ENCODE data around the gene COL11A2. TPM values are rescaled to one million over a fixed set of nuclear protein-coding genes. Genes with fewer than 3 reads are reported as not detected.
"Not testable (repeated sequence)": the region's sequence is repeated elsewhere in the genome, so short reads cannot be mapped to it uniquely, and the experiment has no call there.

COL11A2 gene
- total and polyA plus RNA-seq, 4 donors, result 0.13 to 3.6 (median 1.6) TPM

DNA sequence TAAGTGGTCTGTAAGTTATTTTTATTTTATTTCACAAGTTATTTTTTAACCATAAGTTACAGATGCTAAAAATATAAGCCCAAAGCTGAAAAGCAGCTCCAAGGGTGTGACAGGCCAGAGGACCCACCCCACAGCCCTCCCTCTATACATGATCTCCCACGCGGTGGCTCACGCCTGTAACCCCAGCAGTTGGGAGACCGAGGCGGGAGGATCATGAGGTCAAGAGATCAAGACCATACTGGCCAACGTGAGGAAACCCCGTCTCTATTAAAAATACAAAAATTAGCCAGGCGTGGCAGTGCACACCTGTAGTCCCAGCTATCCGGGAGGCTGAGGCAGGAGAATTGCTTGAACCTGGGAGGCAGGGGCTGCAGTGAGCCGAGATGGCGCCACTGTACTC lies 32.2 kb downstream of the COL11A2 start:
- H3K9me3 ChIP-seq (ENCODE audit: control insufficient read depth, low read length), result no peaks in the 10 kb centered on the region
- H3K27me3 ChIP-seq (ENCODE audit: control insufficient read depth in 1 of 2, insufficient read depth in 2 of 2, low read length in 1 of 2), result no peaks in the 10 kb centered on the region
- 88 to 91% methylated on average over 11 of the region's 11 CpGs for WGBS, 2 donors
- ATAC-seq (ENCODE audit: low FRiP score), result no peak
- H3K27ac ChIP-seq (ENCODE audit: low read depth in 1 of 2, low read length in 2 of 2), result no peak overlapping the region
- DNase-seq, result no peak
- no peak overlapping the region for H3K4me3 ChIP-seq (ENCODE audit: low read length in 2 of 2)
- H3K4me1 ChIP-seq (ENCODE audit: control insufficient read depth in 1 of 2, insufficient read depth in 2 of 2, low read length in 2 of 2), result no peaks in the 10 kb centered on the region
- intact Hi-C loops (cut with DNase I), result loop anchor here (2.0 to 5.0 kb wide), 3 partner anchors 37 to 89 kb away; no protein-coding TSS in a partner anchor
- H3K36me3 ChIP-seq (ENCODE audit: control insufficient read depth in 1 of 2, insufficient read depth in 2 of 2, low read length in 1 of 2), result no peaks in the 10 kb centered on the region

DNA sequence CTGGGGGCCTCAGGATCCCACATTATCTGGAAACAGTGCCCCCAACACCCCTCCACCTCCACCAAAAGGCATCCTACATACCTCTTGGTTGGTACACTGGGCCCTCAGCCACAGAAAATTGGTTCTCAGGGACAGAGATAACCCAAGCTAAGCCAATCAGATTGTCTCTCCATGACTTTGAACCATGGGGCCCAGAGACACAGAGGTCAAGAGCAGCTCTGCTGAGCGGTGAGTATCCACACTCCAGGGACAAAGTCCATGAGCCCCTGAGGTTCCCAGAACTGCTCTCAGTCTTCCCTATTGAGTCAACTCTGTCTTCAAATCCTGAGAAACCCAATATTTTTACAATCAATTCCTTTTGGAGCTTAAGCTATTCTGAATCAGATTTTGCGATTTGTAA lies 35.3 kb downstream of the COL11A2 start:
- Histone ChIP-seq H3K27ac (ENCODE audit: low read depth in 1 of 2, low read length in 2 of 2) (no peak overlapping the region), H3K27me3 (ENCODE audit: control insufficient read depth in 1 of 2, insufficient read depth in 2 of 2, low read length in 1 of 2) (no peaks in the 10 kb centered on the region), H3K36me3 (ENCODE audit: control insufficient read depth in 1 of 2, insufficient read depth in 2 of 2, low read length in 1 of 2) (no peaks in the 10 kb centered on the region), H3K4me3 (ENCODE audit: low read length in 2 of 2) (no peak overlapping the region), H3K4me1 (ENCODE audit: control insufficient read depth in 1 of 2, insufficient read depth in 2 of 2, low read length in 2 of 2) (no peaks in the 10 kb centered on the region), H3K9me3 (ENCODE audit: control insufficient read depth, low read length) (no peaks in the 10 kb centered on the region)
- DNase-seq, result no peak
- no peak for ATAC-seq (ENCODE audit: low FRiP score)
- WGBS, 2 donors, result 93 to 94% methylated on average over 2 of the region's 2 CpGs
- intact Hi-C loops (cut with DNase I), result no loop called here

DNA sequence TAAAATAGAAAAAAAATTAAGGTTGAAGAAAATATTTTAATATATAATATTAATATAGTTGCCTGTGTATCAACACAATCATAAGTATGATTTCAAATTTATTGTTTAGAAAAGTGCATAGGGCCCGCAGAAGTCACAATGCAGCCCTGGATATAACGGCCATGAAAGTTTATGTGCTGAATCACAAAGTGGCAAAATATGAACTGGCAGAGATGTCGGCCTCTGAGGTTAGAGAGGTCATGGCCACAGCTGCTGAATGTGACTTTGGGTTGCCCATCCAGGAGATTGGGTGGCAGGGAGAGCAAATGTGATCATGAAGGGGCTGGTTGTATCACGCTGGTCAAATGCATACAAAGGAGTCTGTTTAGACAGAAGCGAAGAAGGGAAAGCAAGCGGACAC lies 35.7 kb downstream of the COL11A2 start:
- H3K9me3 ChIP-seq (ENCODE audit: control insufficient read depth, low read length), result no peaks in the 10 kb centered on the region
- no peak overlapping the region for H3K27ac ChIP-seq (ENCODE audit: low read depth in 1 of 2, low read length in 2 of 2)
- WGBS, 2 donors, result 84 to 87% methylated on average over 6 of the region's 6 CpGs
- no peak overlapping the region for H3K4me3 ChIP-seq (ENCODE audit: low read length in 2 of 2)
- no peaks in the 10 kb centered on the region for H3K4me1 ChIP-seq (ENCODE audit: control insufficient read depth in 1 of 2, insufficient read depth in 2 of 2, low read length in 2 of 2)
- ATAC-seq (ENCODE audit: low FRiP score) (no peak), DNase-seq (no peak)
- intact Hi-C loops (cut with DNase I), result no loop called here
- H3K36me3 ChIP-seq (ENCODE audit: control insufficient read depth in 1 of 2, insufficient read depth in 2 of 2, low read length in 1 of 2), result no peaks in the 10 kb centered on the region
- no peaks in the 10 kb centered on the region for H3K27me3 ChIP-seq (ENCODE audit: control insufficient read depth in 1 of 2, insufficient read depth in 2 of 2, low read length in 1 of 2)

DNA sequence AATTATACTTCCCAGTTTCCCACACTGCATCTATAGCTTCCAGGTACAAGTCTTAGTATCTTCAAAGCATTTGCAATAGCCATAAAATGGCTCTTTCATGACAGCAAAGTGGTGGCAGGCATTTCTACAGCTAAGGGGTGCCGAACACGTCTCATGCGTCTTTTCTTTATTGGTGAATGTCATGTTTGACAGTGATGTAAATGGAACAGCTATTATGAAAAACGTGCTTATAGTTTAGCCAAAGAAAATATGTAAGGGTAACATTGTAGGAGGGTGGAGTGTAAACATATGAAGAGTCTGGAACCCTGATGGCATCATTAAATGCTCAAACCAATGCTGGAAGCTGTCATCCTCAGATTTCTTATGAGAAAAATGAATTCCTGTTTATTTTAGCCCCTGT lies 37.9 kb downstream of the COL11A2 start:
- Histone ChIP-seq H3K27me3 (ENCODE audit: control insufficient read depth in 1 of 2, insufficient read depth in 2 of 2, low read length in 1 of 2) (no peaks in the 10 kb centered on the region), H3K36me3 (ENCODE audit: control insufficient read depth in 1 of 2, insufficient read depth in 2 of 2, low read length in 1 of 2) (no peaks in the 10 kb centered on the region), H3K4me1 (ENCODE audit: control insufficient read depth in 1 of 2, insufficient read depth in 2 of 2, low read length in 2 of 2) (no peaks in the 10 kb centered on the region), H3K9me3 (ENCODE audit: control insufficient read depth, low read length) (no peaks in the 10 kb centered on the region), H3K27ac (ENCODE audit: low read depth in 1 of 2, low read length in 2 of 2) (no peak overlapping the region), H3K4me3 (ENCODE audit: low read length in 2 of 2) (no peak overlapping the region)
- DNase-seq, result no peak
- ATAC-seq (ENCODE audit: low FRiP score), result no peak
- WGBS, 2 donors, result 40 to 42% methylated on average over 4 of the region's 4 CpGs
- intact Hi-C loops (cut with DNase I), result no loop called here

DNA sequence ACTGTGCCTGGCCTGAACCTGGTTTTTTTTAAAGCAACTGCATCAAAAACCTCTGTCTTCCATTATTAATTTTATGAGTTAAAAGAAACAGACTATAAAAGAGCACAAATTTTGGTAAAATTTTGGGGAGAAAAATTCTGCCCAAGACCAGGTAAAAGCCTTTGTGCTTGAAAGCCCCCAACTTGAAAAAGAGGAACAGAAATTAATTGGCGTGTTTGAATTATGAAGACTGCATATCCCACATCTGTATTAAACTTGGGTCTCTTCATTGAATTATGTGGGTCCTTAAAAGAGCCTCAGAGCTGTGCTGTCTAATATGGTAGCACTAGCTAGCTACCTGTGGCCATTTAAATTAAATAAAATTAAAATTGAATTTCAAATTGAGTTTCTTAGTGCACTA lies 41.2 kb downstream of the COL11A2 start:
- no peak overlapping the region for H3K4me3 ChIP-seq (ENCODE audit: low read length in 2 of 2)
- 86 to 95% methylated on average over 1 of the region's 1 CpG for WGBS, 2 donors

DNA sequence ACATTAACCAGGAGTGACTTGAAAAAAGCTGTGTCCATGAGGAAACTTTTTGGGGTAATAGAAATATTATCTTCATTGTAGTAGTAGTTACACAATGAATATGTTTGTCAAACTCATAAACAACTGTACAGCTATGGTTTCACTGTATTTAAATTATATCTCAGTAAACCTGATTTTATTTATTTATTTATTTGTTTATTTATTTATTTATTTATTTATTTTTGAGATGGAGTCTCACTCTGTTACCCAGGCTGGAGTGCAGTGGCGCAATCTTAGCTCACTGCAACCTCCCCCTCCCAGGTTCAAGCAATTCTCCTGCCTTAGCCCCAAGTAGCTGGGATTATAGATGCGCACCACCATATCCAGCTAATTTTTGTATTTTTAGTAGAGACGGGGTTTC lies 41.7 kb downstream of the COL11A2 start:
- H3K4me1 ChIP-seq (ENCODE audit: control insufficient read depth in 1 of 2, insufficient read depth in 2 of 2, low read length in 2 of 2); H3K4me3 ChIP-seq (ENCODE audit: low read length in 2 of 2); H3K27me3 ChIP-seq (ENCODE audit: control insufficient read depth in 1 of 2, insufficient read depth in 2 of 2, low read length in 1 of 2); ATAC-seq (ENCODE audit: low FRiP score); H3K9me3 ChIP-seq (ENCODE audit: control insufficient read depth, low read length); H3K27ac ChIP-seq (ENCODE audit: low read depth in 1 of 2, low read length in 2 of 2); DNase-seq; H3K36me3 ChIP-seq (ENCODE audit: control insufficient read depth in 1 of 2, insufficient read depth in 2 of 2, low read length in 1 of 2); intact Hi-C loops (cut with DNase I): not testable (repeated sequence)
- 81 to 82% methylated on average over 3 of the region's 3 CpGs for WGBS, 2 donors

More for the DNA sequence above, 41.2 kb downstream of the COL11A2 start:
- H3K27me3 ChIP-seq (ENCODE audit: control insufficient read depth in 1 of 2, insufficient read depth in 2 of 2, low read length in 1 of 2), result no peaks in the 10 kb centered on the region
- DNase-seq (no peak), ATAC-seq (ENCODE audit: low FRiP score) (no peak)
- H3K36me3 ChIP-seq (ENCODE audit: control insufficient read depth in 1 of 2, insufficient read depth in 2 of 2, low read length in 1 of 2), result no peaks in the 10 kb centered on the region
- intact Hi-C loops (cut with DNase I), result no loop called here
- H3K9me3 ChIP-seq (ENCODE audit: control insufficient read depth, low read length), result no peaks in the 10 kb centered on the region
- no peak overlapping the region for H3K27ac ChIP-seq (ENCODE audit: low read depth in 1 of 2, low read length in 2 of 2)
- H3K4me1 ChIP-seq (ENCODE audit: control insufficient read depth in 1 of 2, insufficient read depth in 2 of 2, low read length in 2 of 2), result no peaks in the 10 kb centered on the region

DNA sequence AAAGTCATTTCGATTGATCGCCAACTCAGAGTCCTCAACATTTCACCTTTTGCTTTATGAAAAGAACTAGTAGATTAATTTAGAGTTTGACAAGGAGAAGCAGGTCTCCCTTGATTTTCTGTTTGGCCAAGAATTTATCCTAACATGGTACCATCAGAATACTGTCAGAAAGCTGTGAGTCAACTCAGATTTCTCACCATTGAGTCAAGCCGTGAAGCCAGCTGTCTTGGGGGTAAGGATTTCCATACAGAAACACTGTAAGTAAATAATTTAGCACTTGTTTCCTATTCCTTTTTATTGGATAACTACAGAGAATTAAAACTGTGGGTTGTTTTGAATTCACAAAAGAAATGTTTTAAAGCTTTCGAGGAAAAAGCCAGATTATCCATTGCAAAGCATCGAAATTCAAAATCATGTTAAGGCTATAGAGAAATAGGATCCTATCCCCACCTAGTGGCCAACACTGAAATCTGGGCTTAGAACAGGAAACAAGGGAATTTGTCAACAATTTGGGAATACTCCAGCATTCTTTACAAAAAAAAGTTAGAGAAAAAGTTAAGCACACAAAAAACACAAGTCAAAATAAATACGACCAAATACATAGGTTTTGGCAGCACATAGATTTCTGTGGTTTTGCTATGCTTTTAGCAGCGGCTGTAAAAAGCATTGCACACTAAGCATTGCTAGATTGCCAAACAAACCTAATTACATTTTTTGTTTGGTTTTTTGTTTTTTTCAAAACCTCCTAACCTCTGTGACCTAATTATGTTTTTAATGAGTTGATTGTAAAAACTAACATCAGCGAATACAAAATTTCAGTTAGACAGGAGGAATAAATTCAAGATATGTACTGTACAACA lies 44.2 kb downstream of the COL11A2 start:
- 45% methylated on average over 8 of the region's 8 CpGs for WGBS, 2 donors
- Histone ChIP-seq H3K4me1 (ENCODE audit: control insufficient read depth in 1 of 2, insufficient read depth in 2 of 2, low read length in 2 of 2) (no peaks in the 10 kb centered on the region), H3K4me3 (ENCODE audit: low read length in 2 of 2) (no peak overlapping the region), H3K27me3 (ENCODE audit: control insufficient read depth in 1 of 2, insufficient read depth in 2 of 2, low read length in 1 of 2) (peaks cover 0 to 2% of the 10 kb centered on the region in 2 donors), H3K27ac (ENCODE audit: low read depth in 1 of 2, low read length in 2 of 2) (no peak overlapping the region), H3K9me3 (ENCODE audit: control insufficient read depth, low read length) (peaks cover 3% of the 10 kb centered on the region), H3K36me3 (ENCODE audit: control insufficient read depth in 1 of 2, insufficient read depth in 2 of 2, low read length in 1 of 2) (no peaks in the 10 kb centered on the region)
- ATAC-seq (ENCODE audit: low FRiP score) (no peak), DNase-seq (no peak)
- intact Hi-C loops (cut with DNase I), result loop anchor here (5.0 to 10.0 kb wide), 2 partner anchors 131 to 133 kb away; no protein-coding TSS in a partner anchor

DNA sequence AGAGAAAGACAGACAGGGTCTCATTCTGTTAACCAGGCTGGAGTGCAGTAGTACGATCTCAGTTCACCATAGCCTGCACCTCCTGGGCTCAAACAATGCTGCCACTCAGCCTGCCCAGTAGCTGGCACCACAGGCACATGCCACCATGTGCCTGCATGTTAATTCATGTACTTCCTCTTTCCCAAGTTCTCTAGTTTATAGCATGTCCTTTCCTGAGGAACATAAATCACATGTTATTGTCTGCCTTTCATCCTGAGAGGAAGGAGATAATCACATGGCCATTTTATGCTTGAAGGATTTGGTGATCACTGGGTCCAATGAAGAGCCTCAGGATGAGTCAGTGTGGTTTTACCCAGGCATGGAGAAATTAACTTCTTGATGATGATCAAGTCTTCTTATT lies 47.9 kb downstream of the COL11A2 start:
- DNase-seq, result peak in 1 of 2 donors; percentile 68
- Histone ChIP-seq H3K9me3 (ENCODE audit: control insufficient read depth, low read length) (peaks cover 3% of the 10 kb centered on the region), H3K27me3 (ENCODE audit: control insufficient read depth in 1 of 2, insufficient read depth in 2 of 2, low read length in 1 of 2) (peaks cover 2 to 3% of the 10 kb centered on the region in 2 donors), H3K27ac (ENCODE audit: low read depth in 1 of 2, low read length in 2 of 2) (no peak overlapping the region), H3K4me1 (ENCODE audit: control insufficient read depth in 1 of 2, insufficient read depth in 2 of 2, low read length in 2 of 2) (no peaks in the 10 kb centered on the region), H3K4me3 (ENCODE audit: low read length in 2 of 2) (no peak overlapping the region), H3K36me3 (ENCODE audit: control insufficient read depth in 1 of 2, insufficient read depth in 2 of 2, low read length in 1 of 2) (no peaks in the 10 kb centered on the region)
- ATAC-seq (ENCODE audit: low FRiP score), result no peak
- intact Hi-C loops (cut with DNase I), result loop anchor here in 1 of 2 donors (10.0 kb wide), 1 partner anchor 130 kb away; no protein-coding TSS in a partner anchor
- WGBS, 2 donors, result 20 to 38% methylated on average over 1 of the region's 1 CpG

All from aorta (tissue), 5 donors.